ENCODE data around the gene GRAMD1B.

Gene GRAMD1B

GRCh38 chr11:123441161-123441560 is 11.1 kb downstream of the GRAMD1B start:
- H4K20me1 ChIP-seq (ENCODE audit: control insufficient read depth, insufficient read depth, low read depth, low read length): no peaks in the 10 kb centered on the region

GRCh38 chr11:123443851-123444623 is 14.0 kb downstream of the GRAMD1B start:
- H3K9me2 ChIP-seq (replicated peaks; ENCODE audit: control insufficient read depth, low read length): no peaks in the 10 kb centered on the region
- no peaks in the 10 kb centered on the region for H3F3A ChIP-seq (ENCODE audit: control insufficient read depth, insufficient read depth)
- H3K27ac ChIP-seq (ENCODE audit: low read depth, low read length): no peak overlapping the region
- no peaks in the 10 kb centered on the region; the same call in 1 of the 2 replicates for H3K27me3 ChIP-seq (ENCODE audit: control insufficient read depth, low read length)
- H3K9me3 ChIP-seq (ENCODE audit: control insufficient read depth, insufficient read depth, low read length): no peaks in the 10 kb centered on the region
- H3K4me2 ChIP-seq (ENCODE audit: low read length): no peak overlapping the region
- TF ChIP-seq EZH2phosphoT487 (IDR thresholded peaks at IDR 0.05; ENCODE audit: borderline replicate concordance, low read length) (no peak), CTCF (IDR thresholded peaks at IDR 0.05; ENCODE audit: low read depth, low read length, poor library complexity, severe bottlenecking) (no peak)
- no peaks in the 10 kb centered on the region for H3K36me3 ChIP-seq (ENCODE audit: control insufficient read depth, low read length)
- H3K79me2 ChIP-seq (ENCODE audit: control insufficient read depth, low read length): no peaks in the 10 kb centered on the region
- H4K20me1 ChIP-seq (ENCODE audit: control insufficient read depth, insufficient read depth, low read depth, low read length): no peaks in the 10 kb centered on the region
- no peaks in the 10 kb centered on the region for H3K4me1 ChIP-seq (ENCODE audit: control insufficient read depth, low read length)
- no peak overlapping the region for H3K4me3 ChIP-seq (ENCODE audit: low read length)

More at GRCh38 chr11:123441161-123441560, 11.1 kb downstream of the GRAMD1B start:
- H3K4me3 ChIP-seq (ENCODE audit: low read length): no peak overlapping the region
- TF ChIP-seq CTCF (IDR thresholded peaks at IDR 0.05; ENCODE audit: low read depth, low read length, poor library complexity, severe bottlenecking): no peak
- no peak for TF ChIP-seq EZH2phosphoT487 (IDR thresholded peaks at IDR 0.05; ENCODE audit: borderline replicate concordance, low read length)
- H3K27ac ChIP-seq (ENCODE audit: low read depth, low read length): no peak overlapping the region
- no peaks in the 10 kb centered on the region for H3K9me3 ChIP-seq (ENCODE audit: control insufficient read depth, insufficient read depth, low read length)
- H3K4me1 ChIP-seq (ENCODE audit: control insufficient read depth, low read length): no peaks in the 10 kb centered on the region
- no peak overlapping the region for H3K4me2 ChIP-seq (ENCODE audit: low read length)
- no peaks in the 10 kb centered on the region for H3K36me3 ChIP-seq (ENCODE audit: control insufficient read depth, low read length)
- H3K9me2 ChIP-seq (replicated peaks; ENCODE audit: control insufficient read depth, low read length): no peaks in the 10 kb centered on the region
- no peaks in the 10 kb centered on the region for H3K79me2 ChIP-seq (ENCODE audit: control insufficient read depth, low read length)
- H3K27me3 ChIP-seq (ENCODE audit: control insufficient read depth, low read length): no peaks in the 10 kb centered on the region
- no peaks in the 10 kb centered on the region for H3F3A ChIP-seq (ENCODE audit: control insufficient read depth, insufficient read depth)

GRCh38 chr11:123448823-123449222 is 18.8 kb downstream of the GRAMD1B start:
- Histone ChIP-seq H3K4me1 (ENCODE audit: control insufficient read depth, low read length) (no peaks in the 10 kb centered on the region), H3K36me3 (ENCODE audit: control insufficient read depth, low read length) (no peaks in the 10 kb centered on the region), H3K79me2 (ENCODE audit: control insufficient read depth, low read length) (no peaks in the 10 kb centered on the region), H3K9me3 (ENCODE audit: control insufficient read depth, insufficient read depth, low read length) (no peaks in the 10 kb centered on the region), H3K9me2 (replicated peaks; ENCODE audit: control insufficient read depth, low read length) (no peaks in the 10 kb centered on the region), H3K27me3 (ENCODE audit: control insufficient read depth, low read length) (peaks cover 3% of the 10 kb centered on the region; the same call in 1 of the 2 replicates), H3K27ac (ENCODE audit: low read depth, low read length) (no peak overlapping the region), H3F3A (ENCODE audit: control insufficient read depth, insufficient read depth) (no peaks in the 10 kb centered on the region), H4K20me1 (ENCODE audit: control insufficient read depth, insufficient read depth, low read depth, low read length) (no peaks in the 10 kb centered on the region), H3K4me3 (ENCODE audit: low read length) (no peak overlapping the region), H3K4me2 (ENCODE audit: low read length) (no peak overlapping the region)
- TF ChIP-seq CTCF (IDR thresholded peaks at IDR 0.05; ENCODE audit: low read depth, low read length, poor library complexity, severe bottlenecking) (no peak), EZH2phosphoT487 (IDR thresholded peaks at IDR 0.05; ENCODE audit: borderline replicate concordance, low read length) (no peak)

Measured in DOHH2 (cell line).